Esophagus squamous epithelium (tissue), 5 donors: ENCODE measurements around the gene P2RY10. TPM values are rescaled to one million over a fixed set of nuclear protein-coding genes. Genes with fewer than 3 reads are reported as not detected.
"Not testable (repeated sequence)": the region's sequence is repeated elsewhere in the genome, so short reads cannot be mapped to it uniquely, and the experiment has no call there.

Experiments used
- DNase-seq: peaks from one replicate; lab custom pipeline; 2025; lab: John Stamatoyannopoulos, UW
- H3K27ac ChIP-seq, 4 donors: fragments of 200-600 bp; sonication (generic); one replicate each; pipeline ENCODE4 v1.5.1; 2016 to 2019; ENCODE audit warnings: mild to moderate bottlenecking in 1 of 4
- H3K27me3 ChIP-seq, 4 donors: fragments of 200-600 bp; sonication (generic); 1 replicate in 3 of 4; 2 replicates in 1 of 4; pipeline versions ENCODE4 v1.5.1 to v1.6.0; 2017 to 2021; ENCODE audit warnings: antibody characterized with exemption in 1 of 4
- H3K36me3 ChIP-seq, 3 donors: fragments of 200-600 bp; sonication (generic); one replicate each; pipeline ENCODE4 v1.5.1; 2016 to 2019
- H3K4me1 ChIP-seq, 3 donors: fragments of 200-600 bp; sonication (generic); one replicate each; pipeline ENCODE4 v1.5.1; 2017 to 2019
- H3K4me3 ChIP-seq, 4 donors: fragments of 200-600 bp; sonication (generic); 1 replicate in 3 of 4; 2 replicates in 1 of 4; pipeline ENCODE4 v1.5.1; 2016 to 2019; ENCODE audit warnings: mild to moderate bottlenecking in 2 of 4, moderate library complexity in 1 of 4
- H3K9me3 ChIP-seq, 3 donors: fragments of 200-600 bp; sonication (generic); one replicate each; pipeline ENCODE4 v1.5.1; 2016 to 2019
- CTCF ChIP-seq, 6 experiments: fragments of 450-650 bp in 4 of 6; fragments of 200-600 bp in 2 of 6; sonication (generic) in 2 of 6; IDR thresholded peaks; one replicate each; pipeline ENCODE4 v1.5.1; 2016 to 2019; ENCODE audit warnings: antibody characterized with exemption in 6 of 6, mild to moderate bottlenecking in 4 of 6, moderate library complexity in 4 of 6
- POLR2A ChIP-seq, 4 donors: fragments of 450-650 bp; IDR thresholded peaks; one replicate each; pipeline ENCODE4 v1.6.1; 2017; ENCODE audit warnings: antibody characterized with exemption in 4 of 4, mild to moderate bottlenecking in 4 of 4, moderate library complexity in 3 of 4
- WGBS, 2 donors: methylation state at CpG; one replicate each; pipeline ENCODE4 v1.1.5; 2018; 5-methylcytosine and 5-hydroxymethylcytosine counted together
- intact Hi-C: fragments of 100-400 bp; cut with DNase I; formaldehyde crosslinking; loops from one replicate; pipeline ENCODE4 v1.15.0; 2022
- total RNA-seq, 4 donors: library from RNA; depleted of rRNA; stranded (reverse); fragments of >200 nt; gene quantifications; one replicate each; pipeline ENCODE4 v1.1.0, GENCODE V29; 2016
- donor health status: DM: yes; HTN: yes; CAD: no.

The P2RY10 gene
- total RNA-seq, 4 donors from 2014 or later, result 0.38 to 1.9 (median 0.83) TPM; not detected in 1

- intact Hi-C loops, result no loop called here
- no peaks in the 10 kb centered on the region for H3K36me3 ChIP-seq
- TF ChIP-seq CTCF (IDR thresholded peaks at IDR 0.05) (no peak), POLR2A (IDR thresholded peaks at IDR 0.05) (no peak)
- H3K4me1 ChIP-seq, result no peaks in the 10 kb centered on the region
- WGBS, 2 donors, result 0% methylated on average over 1 of the region's 1 CpG; no CpG with 5 or more reads in 1 of the 2 donors
- H3K27ac ChIP-seq, result no peak overlapping the region
- H3K4me3 ChIP-seq, result no peak overlapping the region
- no peak for DNase-seq
- no peaks in the 10 kb centered on the region for H3K27me3 ChIP-seq
- peaks cover 0 to 6% (median 0%) of the 10 kb centered on the region in 3 donors for H3K9me3 ChIP-seq
Observed at GRCh38 chrX:78989349-78989748, 44.2 kb downstream of the P2RY10 start.

GRCh38 chrX:78997870-78998558 lies 52.8 kb downstream of the P2RY10 start:
- no peak overlapping the region for H3K4me3 ChIP-seq
- DNase-seq, result no peak

GRCh38 chrX:79007540-79007939 lies 62.3 kb downstream of the P2RY10 start:
- H3K4me3 ChIP-seq, intact Hi-C loops, H3K36me3 ChIP-seq, H3K4me1 ChIP-seq, DNase-seq, H3K27me3 ChIP-seq, H3K27ac ChIP-seq, H3K9me3 ChIP-seq: not testable (repeated sequence)
- 75 to 78% methylated on average over 1 of the region's 1 CpG for WGBS, 2 donors

More at GRCh38 chrX:78997870-78998558, 52.8 kb downstream of the P2RY10 start:
- intact Hi-C loops, result no loop called here
- 86 to 89% methylated on average over 3 to 4 of the region's 5 CpGs for WGBS, 2 donors
- Histone ChIP-seq H3K27me3 (no peaks in the 10 kb centered on the region), H3K36me3 (no peaks in the 10 kb centered on the region), H3K27ac (no peak overlapping the region), H3K9me3 (no peaks in the 10 kb centered on the region), H3K4me1 (no peaks in the 10 kb centered on the region)
- TF ChIP-seq POLR2A (IDR thresholded peaks at IDR 0.05), result no peak
- no peak for TF ChIP-seq CTCF (IDR thresholded peaks at IDR 0.05)

Other genes starting within 250 kb of the P2RY10 start
- under 1 TPM in 2 of 4 donors, not detected in 2; 0.38 to 0.80 TPM for gene LPAR4, start 197.7 kb upstream of the P2RY10 start, total RNA-seq
- under 1 TPM in 3 of 4 donors, not detected in 1; 0.11 to 0.95 (median 0.22) TPM for gene GPR174, start 199.3 kb downstream of the P2RY10 start, total RNA-seq